Upper lobe of right lung (tissue), 1 donor: ENCODE data around the gene DNAH8. TPM values are rescaled to one million over a fixed set of nuclear protein-coding genes. Genes with fewer than 3 reads are reported as not detected.

Experiments
- ATAC-seq: fragments of 200-7000 bp; cut with Tn5 transposase; one replicate; pipeline ENCODE4 v1.9.1; 2020; ENCODE audit warnings: mild to moderate bottlenecking, moderate library complexity
- DNase-seq: peaks from one replicate; pipeline ENCODE4 v3.0.0-alpha.2; 2020
- H3K27ac ChIP-seq: fragments of 200-600 bp; one replicate; pipeline ENCODE4 v1.8.0; 2022
- H3K27me3 ChIP-seq: fragments of 200-600 bp; one replicate; pipeline ENCODE4 v1.8.0; 2022; ENCODE audit warnings: mild to moderate bottlenecking
- H3K36me3 ChIP-seq: fragments of 200-600 bp; one replicate; pipeline ENCODE4 v1.8.0; 2022
- H3K4me1 ChIP-seq: fragments of 200-600 bp; one replicate; pipeline ENCODE4 v1.8.0; 2022
- H3K4me3 ChIP-seq: fragments of 200-600 bp; one replicate; pipeline ENCODE4 v1.8.0; 2022; ENCODE audit warnings: mild to moderate bottlenecking
- H3K9me3 ChIP-seq: fragments of 200-600 bp; one replicate; pipeline ENCODE4 v1.8.0; 2022
- CTCF ChIP-seq: fragments of 200-600 bp; IDR thresholded peaks from one replicate; pipeline ENCODE4 v1.8.0; 2022; ENCODE audit warnings: antibody characterized with exemption
- intact Hi-C: fragments of 100-400 bp; cut with DNase I; formaldehyde crosslinking; loops from one replicate; pipeline ENCODE4 v1.11.0; 2022
- long read RNA-seq: library from polyadenylated mRNA; unstranded; transcript quantifications from one replicate; pipeline ENCODE4 v2.0.0, GENCODE V29; 2021
- total RNA-seq: library from RNA; stranded (reverse); fragmentation: NEBNext Ultra II Directional; extraction: Animal tissue kit (Norgen Biotek cat#: 25700); gene quantifications from one replicate; pipeline ENCODE4 v1.2.1, GENCODE V29; 2021
- donor health status: DM: no; HTN: yes; CAD: no; lungs with severe emphysema.

The DNAH8 gene, protein sequence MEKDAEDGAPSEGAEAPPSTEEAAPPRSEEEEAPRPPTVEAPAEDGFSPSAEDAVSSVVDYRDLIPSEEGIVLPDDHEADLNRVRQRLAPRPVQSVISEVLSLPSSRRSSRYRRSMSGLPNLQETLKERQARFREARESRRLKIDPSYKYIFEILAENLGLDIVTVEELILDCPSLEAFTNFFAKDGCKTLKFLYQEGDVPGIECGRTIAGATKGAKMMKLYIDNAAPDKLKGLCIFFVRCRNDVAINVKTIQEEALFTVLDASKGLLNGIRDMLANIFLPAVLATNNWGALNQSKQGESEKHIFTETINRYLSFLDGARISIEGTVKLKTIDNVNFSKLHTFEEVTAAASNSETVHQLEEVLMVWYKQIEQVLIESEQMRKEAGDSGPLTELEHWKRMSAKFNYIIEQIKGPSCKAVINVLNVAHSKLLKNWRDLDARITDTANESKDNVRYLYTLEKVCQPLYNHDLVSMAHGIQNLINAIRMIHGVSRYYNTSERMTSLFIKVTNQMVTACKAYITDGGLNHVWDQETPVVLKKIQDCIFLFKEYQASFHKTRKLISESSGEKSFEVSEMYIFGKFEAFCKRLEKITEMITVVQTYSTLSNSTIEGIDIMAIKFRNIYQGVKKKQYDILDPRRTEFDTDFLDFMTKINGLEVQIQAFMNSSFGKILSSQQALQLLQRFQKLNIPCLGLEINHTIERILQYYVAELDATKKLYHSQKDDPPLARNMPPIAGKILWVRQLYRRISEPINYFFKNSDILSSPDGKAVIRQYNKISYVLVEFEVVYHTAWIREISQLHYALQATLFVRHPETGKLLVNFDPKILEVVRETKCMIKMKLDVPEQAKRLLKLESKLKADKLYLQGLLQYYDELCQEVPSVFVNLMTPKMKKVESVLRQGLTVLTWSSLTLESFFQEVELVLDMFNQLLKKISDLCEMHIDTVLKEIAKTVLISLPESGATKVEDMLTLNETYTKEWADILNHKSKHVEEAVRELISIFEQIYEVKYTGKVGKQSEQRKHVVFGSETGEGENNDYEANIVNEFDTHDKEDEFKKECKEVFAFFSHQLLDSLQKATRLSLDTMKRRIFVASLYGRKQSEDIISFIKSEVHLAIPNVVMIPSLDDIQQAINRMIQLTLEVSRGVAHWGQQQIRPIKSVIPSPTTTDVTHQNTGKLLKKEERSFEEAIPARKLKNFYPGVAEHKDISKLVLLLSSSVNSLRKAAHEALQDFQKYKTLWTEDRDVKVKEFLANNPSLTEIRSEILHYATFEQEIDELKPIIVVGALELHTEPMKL (N-terminal part only)
- total RNA-seq = 0.17 TPM
- long read RNA-seq = 0 reads

DNA sequence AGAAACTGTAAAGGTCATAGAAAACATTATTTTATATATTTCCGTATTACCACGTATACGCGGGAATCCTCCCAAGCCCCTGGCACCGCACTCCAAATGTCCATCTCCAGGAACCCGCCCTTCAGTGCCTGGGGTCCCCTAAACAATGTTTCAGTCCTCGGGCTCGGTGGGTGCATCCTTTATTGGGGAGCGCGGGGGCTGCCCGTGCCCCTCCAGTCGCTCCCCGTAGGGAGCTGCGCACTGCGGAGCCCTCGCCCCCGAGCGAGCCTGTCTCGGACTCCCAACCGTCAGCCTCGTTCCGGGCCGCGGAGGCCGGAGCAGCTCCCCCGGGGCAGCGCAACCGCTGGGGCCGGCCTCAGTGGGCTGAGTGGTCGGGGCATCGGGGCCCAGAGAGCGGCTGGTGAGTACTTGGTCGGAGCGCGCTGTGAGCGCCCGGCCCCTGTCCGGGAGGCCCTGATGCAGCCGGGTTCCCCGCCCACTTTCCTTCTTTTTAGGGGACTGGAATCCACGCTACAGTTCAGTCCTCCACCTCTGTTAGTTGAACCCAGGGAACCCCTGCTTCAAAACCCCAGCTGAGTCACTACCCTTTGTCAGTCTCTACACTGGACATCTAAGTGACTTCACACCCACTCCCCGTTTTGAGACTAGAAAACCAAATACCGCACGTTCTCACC, at the start of gene DNAH8:
Gene DNAH8 (plus strand): TSS at position 296 of the 674 bp plus-strand sequence. CDS start 7,499 bp downstream, outside the sequence.
- DNase-seq (no peak), ATAC-seq (peak; percentile 55)
- intact Hi-C loops = no loop called here
- TF ChIP-seq CTCF = no peak
- peak within 1 kb of the TSS; percentile 32 for H3K4me3 ChIP-seq
- no peaks in the 10 kb centered on the region for H3K9me3 ChIP-seq
- H3K4me1 ChIP-seq = peaks cover 3% of the 10 kb centered on the region
- no peaks in the 10 kb centered on the region for H3K36me3 ChIP-seq
- peaks cover 4% of the 10 kb centered on the region for H3K27me3 ChIP-seq
- peak within 1 kb of the TSS; percentile 4 for H3K27ac ChIP-seq

GRCh38 chr6:38671885-38672467, 43.1 kb upstream of the DNAH8 start:
- DNase-seq (no peak), ATAC-seq (peak; percentile 89)
- no peak overlapping the region for H3K4me3 ChIP-seq
- no peaks in the 10 kb centered on the region for H3K9me3 ChIP-seq
- peaks cover 6% of the 10 kb centered on the region for H3K4me1 ChIP-seq
- H3K27me3 ChIP-seq = no peaks in the 10 kb centered on the region
- intact Hi-C loops = no loop called here
- peak; percentile 77 for TF ChIP-seq CTCF
- peaks cover 13% of the 10 kb centered on the region for H3K36me3 ChIP-seq
- no peak overlapping the region for H3K27ac ChIP-seq

GRCh38 chr6:38673397-38674165, 41.5 kb upstream of the DNAH8 start:
- Histone ChIP-seq H3K9me3 (no peaks in the 10 kb centered on the region), H3K27me3 (no peaks in the 10 kb centered on the region), H3K4me3 (no peak overlapping the region), H3K36me3 (peaks cover 13% of the 10 kb centered on the region), H3K4me1 (peaks cover 11% of the 10 kb centered on the region), H3K27ac (no peak overlapping the region)
- DNase-seq (no peak), ATAC-seq (peak; percentile 27)
- TF ChIP-seq CTCF = no peak
- intact Hi-C loops = no loop called here

DNA sequence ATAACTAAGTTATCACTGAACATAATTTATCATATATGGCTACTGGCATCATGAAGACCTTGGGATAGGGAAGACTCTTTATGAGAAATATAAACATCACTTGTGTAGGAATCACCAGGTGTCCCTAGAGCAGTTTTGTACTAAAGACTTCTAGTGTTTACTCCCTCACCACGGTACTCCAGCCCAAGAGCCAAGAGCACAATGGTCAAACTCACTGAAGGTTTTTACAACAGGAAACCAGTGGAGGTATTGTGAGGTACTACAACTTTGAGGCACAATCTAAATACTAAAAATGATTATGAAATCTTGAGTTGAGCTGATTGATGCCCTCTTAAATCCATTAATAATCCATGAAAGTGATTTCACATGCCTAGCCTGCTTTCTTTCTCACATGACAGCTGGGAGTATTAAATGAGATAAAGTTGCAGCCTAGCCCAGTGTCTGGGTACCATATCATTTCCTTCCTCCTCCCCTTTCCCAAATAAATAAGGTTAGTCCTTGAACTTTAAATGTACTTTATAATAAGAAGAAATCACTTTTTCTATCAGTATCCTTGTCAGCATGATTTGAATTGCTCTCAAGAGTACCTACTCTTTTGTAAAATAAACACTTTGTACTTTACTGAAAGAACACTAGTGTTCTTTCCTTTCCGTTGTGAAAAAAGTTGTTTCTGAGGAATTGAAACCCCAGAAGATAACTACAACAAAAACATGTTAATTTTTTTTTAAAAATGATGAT, 38.7 kb upstream of the DNAH8 start:
- Histone ChIP-seq H3K9me3 (no peaks in the 10 kb centered on the region), H3K36me3 (peaks cover 31% of the 10 kb centered on the region), H3K4me1 (peaks cover 11% of the 10 kb centered on the region), H3K27me3 (no peaks in the 10 kb centered on the region), H3K27ac (peak overlapping the region; percentile 53), H3K4me3 (no peak overlapping the region)
- intact Hi-C loops = no loop called here
- ATAC-seq = peak; percentile 69
- TF ChIP-seq CTCF = no peak
- DNase-seq = no peak
